A549 (cell line): ENCODE results near the gene POLR3G. TPM values are rescaled to one million over a fixed set of nuclear protein-coding genes. Genes with fewer than 3 reads are reported as not detected.

Source experiments
- ATAC-seq, 2 experiments: fragments of 200-7000 bp in 1 of 2; fragments of >200 bp in 1 of 2; cut with Nextera tagmentation in 1 of 2; cut with Tn5 transposase in 1 of 2; 3 replicates each; pipeline versions ENCODE4 v1.8.0 to v1.9.1; 2018 to 2020; ENCODE audit warnings: mild to moderate bottlenecking in 1 of 2, moderate library complexity in 1 of 2
- CTCF ChIA-PET: fragments of 300-600 bp; sonication (Branson Sonifier 250); formaldehyde crosslinking; extraction: SDS; loops from one replicate; lab custom pipeline; 2021; ENCODE audit warnings: antibody characterized with exemption, inconsistent platforms; lab: Yijun Ruan, JAX
- POLR2A ChIA-PET: fragments of 350-600 bp; formaldehyde crosslinking; extraction: SDS; loops from one replicate; lab custom pipeline; 2021; ENCODE audit warnings: antibody characterized with exemption, inconsistent platforms; lab: Yijun Ruan, JAX
- DNase-seq, 2 experiments: peaks; one replicate each; pipeline versions ENCODE4 v3.0.0 to v3.0.0-alpha.2; 2011 to 2016; ENCODE audit warnings: low read depth in 1 of 2, low spot score in 1 of 2
- FAIRE-seq: peaks from 2 replicates; lab custom pipeline; 2011; peaks lifted over from hg19 to GRCh38; lab: Jason Lieb, UNC
- H3K27ac ChIP-seq, 2 experiments: fragments of >200 bp; sonication (Bioruptor Twin); formaldehyde crosslinking; 3 replicates each; pipeline ENCODE4 v1.5.1; 2016 to 2017
- H3K4me1 ChIP-seq: fragments of >200 bp; sonication (Bioruptor Twin); formaldehyde crosslinking; 3 replicates; pipeline ENCODE4 v1.6.1; 2016
- H3K4me2 ChIP-seq: fragments of >200 bp; sonication (Bioruptor Twin); formaldehyde crosslinking; 3 replicates; pipeline ENCODE4 v1.6.1; 2016
- H3K4me3 ChIP-seq: fragments of >200 bp; sonication (Bioruptor Twin); formaldehyde crosslinking; 3 replicates; pipeline ENCODE4 v1.5.1; 2016
- H3K9me3 ChIP-seq: fragments of >200 bp; sonication (Bioruptor Twin); formaldehyde crosslinking; 3 replicates; pipeline ENCODE4 v1.6.1; 2016
- CBX2 ChIP-seq: fragments of 200-600 bp; sonication (generic); IDR thresholded peaks from 2 replicates; pipeline ENCODE4 v1.6.1; 2016; ENCODE audit warnings: low read depth, mild to moderate bottlenecking, borderline replicate concordance
- CTCF ChIP-seq: fragments of >200 bp; sonication (Bioruptor Twin); formaldehyde crosslinking; IDR thresholded peaks from 3 replicates; pipeline ENCODE4 v1.5.1; 2016
- EHF ChIP-seq: fragments of 250-450 bp; sonication (Bioruptor Pico); IDR thresholded peaks from 2 replicates; pipeline ENCODE4 v1.5.0; 2020; ENCODE audit warnings: mild to moderate bottlenecking
- EHMT2 ChIP-seq: fragments of 200-600 bp; sonication (generic); IDR thresholded peaks from 2 replicates; pipeline ENCODE4 v1.6.1; 2016; ENCODE audit warnings: antibody characterized with exemption, low read depth, mild to moderate bottlenecking, moderate library complexity
- FOSL2 ChIP-seq, 2 experiments: fragments of 450-650 bp in 1 of 2; fragments of >200 bp in 1 of 2; sonication (Bioruptor Twin) in 1 of 2; formaldehyde crosslinking; IDR thresholded peaks; 2 replicates each; pipeline versions ENCODE4 v1.5.0 to v1.6.1; 2016 to 2020; ENCODE audit warnings: mild to moderate bottlenecking in 1 of 2, moderate library complexity in 1 of 2
- HOXA7 ChIP-seq: fragments of 250-450 bp; sonication (Bioruptor Pico); IDR thresholded peaks from 2 replicates; pipeline ENCODE4 v1.5.0; 2020; ENCODE audit warnings: mild to moderate bottlenecking, moderate library complexity
- HOXB5 ChIP-seq: fragments of 250-450 bp; sonication (Bioruptor Pico); IDR thresholded peaks from 2 replicates; pipeline ENCODE4 v1.5.0; 2020; ENCODE audit warnings: mild to moderate bottlenecking, moderate library complexity
- JUN ChIP-seq, 2 experiments: fragments of >200 bp; sonication (Bioruptor Twin); formaldehyde crosslinking; IDR thresholded peaks; 2 replicates in 1 of 2; 3 replicates in 1 of 2; pipeline ENCODE4 v1.6.1; 2016 to 2017
- KDM1A ChIP-seq: fragments of 200-600 bp; sonication (generic); IDR thresholded peaks from 2 replicates; pipeline ENCODE4 v1.6.1; 2016; ENCODE audit warnings: low read depth, mild to moderate bottlenecking
- KDM5A ChIP-seq: fragments of 200-600 bp; sonication (generic); IDR thresholded peaks from 2 replicates; pipeline ENCODE4 v1.6.1; 2016; ENCODE audit warnings: antibody characterized with exemption, mild to moderate bottlenecking
- MAFK ChIP-seq: fragments of 450-650 bp; IDR thresholded peaks from 2 replicates; pipeline ENCODE4 v1.6.1; 2014; ENCODE audit not compliant: partially characterized antibody
- MYC ChIP-seq: IDR thresholded peaks from 2 replicates; pipeline ENCODE4 v1.6.1; 2012; ENCODE audit warnings: mild to moderate bottlenecking, inconsistent platforms, low read length, improper control_type of control experiment, borderline replicate concordance
- PHF8 ChIP-seq: fragments of 200-600 bp; sonication (generic); IDR thresholded peaks from 2 replicates; pipeline ENCODE4 v1.6.1; 2016; ENCODE audit warnings: low read depth, mild to moderate bottlenecking, antibody characterized with exemption, moderate library complexity, borderline replicate concordance
- POLR2A ChIP-seq: IDR thresholded peaks from 2 replicates; pipeline ENCODE4 v1.6.1; 2012; ENCODE audit warnings: mild to moderate bottlenecking, low read length
- RAD21 ChIP-seq, 2 experiments: fragments of >200 bp in 1 of 2; sonication (Bioruptor Twin) in 1 of 2; formaldehyde crosslinking in 1 of 2; IDR thresholded peaks in 1 of 2; conservative IDR thresholded peaks in 1 of 2; 2 replicates in 1 of 2; 3 replicates in 1 of 2; pipeline ENCODE4 v1.6.1; 2012 to 2018; ENCODE audit warnings: inconsistent platforms in 1 of 2
- RCOR1 ChIP-seq: fragments of 150-350 bp; IDR thresholded peaks from 2 replicates; pipeline ENCODE4 v1.6.1; 2014; ENCODE audit warnings: antibody characterized with exemption, low read length, low read depth
- SMC3 ChIP-seq: fragments of >200 bp; sonication (Bioruptor Twin); formaldehyde crosslinking; IDR thresholded peaks from 3 replicates; pipeline ENCODE4 v1.6.1; 2018; ENCODE audit warnings: inconsistent platforms
- ZNF302 ChIP-seq: fragments of 250-450 bp; sonication (Bioruptor Pico); IDR thresholded peaks from 2 replicates; pipeline ENCODE4 v1.9.0; 2021; ENCODE audit warnings: inconsistent platforms, mild to moderate bottlenecking, moderate library complexity
- WGBS: methylation state at CpG from one replicate; pipeline ENCODE4 v1.1.6; 2017; ENCODE audit errors: missing lambda C conversion rate; 5-methylcytosine and 5-hydroxymethylcytosine counted together
- polyA plus RNA-seq, 4 experiments: library from polyadenylated mRNA; depleted of rRNA in 3 of 4; stranded (reverse); fragments of >200 nt; fragmentation: RNase III in 1 of 4; extraction: RNeasy Plus Mini Kit Qiagen cat#74134 plus additional on column Dnase treatment in 1 of 4; gene quantifications; 2 replicates in 3 of 4; 3 replicates in 1 of 4; pipeline ENCODE4 v1.2.3, GENCODE V29; 2011 to 2017
- TF ChIP-seq, protein P1 (sequence below): fragments of 250-450 bp; sonication (Bioruptor Pico); IDR thresholded peaks from 2 replicates; pipeline ENCODE4 v1.5.0; 2020; ENCODE audit warnings: low read depth, mild to moderate bottlenecking, moderate library complexity
- TF ChIP-seq, protein P2 (sequence below): IDR thresholded peaks from 2 replicates; pipeline ENCODE4 v1.6.1; 2012

Gene POLR3G
- polyA plus RNA-seq, 2 of the 4 experiments (the other 2 are of a cell fraction) = 11.7 to 22.6 TPM

GRCh38 chr5:90529194-90529938 is 54.7 kb downstream of the POLR3G start, which contains the start of gene LYSMD3:
TSS of gene LYSMD3 (minus strand) at chr5:90529584. CDS start at chr5:90525289, 4,295 bp downstream.
- WGBS = under 1% methylated on average over 26 of the region's 64 CpGs
- ATAC-seq (peak; percentile 92 to 97), FAIRE-seq (no peak), DNase-seq (peak; percentile 89 to 97)
- Histone ChIP-seq H3K9me3 (no peaks in the 10 kb centered on the region), H3K4me1 (peaks cover 21% of the 10 kb centered on the region), H3K4me2 (peak within 1 kb of the TSS; percentile 87), H3K27ac (peak within 1 kb of the TSS; percentile 93), H3K4me3 (peak within 1 kb of the TSS; percentile 95)
- TF ChIP-seq RCOR1 (no peak), FOSL2 (IDR thresholded peaks at IDR 0.05) (no peak), FOSL2 (CRISPR knock-in tag; IDR thresholded peaks at IDR 0.05) (peak; percentile 69; the same call in 1 of the 2 replicates), SMC3 (no peak), CBX2 (no peak), PHF8 (peak; percentile 81), MAFK (no peak), JUN (IDR thresholded peaks at IDR 0.05) (peak; percentile 16 to 76; a peak in 2 of 5 replicates), KDM5A (no peak), POLR2A (peak; percentile 82), MYC (peak; percentile 62), CTCF (no peak)
- TF ChIP-seq, protein P1, sequence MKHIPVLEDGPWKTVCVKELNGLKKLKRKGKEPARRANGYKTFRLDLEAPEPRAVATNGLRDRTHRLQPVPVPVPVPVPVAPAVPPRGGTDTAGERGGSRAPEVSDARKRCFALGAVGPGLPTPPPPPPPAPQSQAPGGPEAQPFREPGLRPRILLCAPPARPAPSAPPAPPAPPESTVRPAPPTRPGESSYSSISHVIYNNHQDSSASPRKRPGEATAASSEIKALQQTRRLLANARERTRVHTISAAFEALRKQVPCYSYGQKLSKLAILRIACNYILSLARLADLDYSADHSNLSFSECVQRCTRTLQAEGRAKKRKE (CRISPR knock-in tag) = no peak
- TF ChIP-seq, protein P2, sequence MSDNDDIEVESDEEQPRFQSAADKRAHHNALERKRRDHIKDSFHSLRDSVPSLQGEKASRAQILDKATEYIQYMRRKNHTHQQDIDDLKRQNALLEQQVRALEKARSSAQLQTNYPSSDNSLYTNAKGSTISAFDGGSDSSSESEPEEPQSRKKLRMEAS = peak; percentile 56; the same call in 1 of the 2 replicates
- ChIA-PET CTCF (interaction anchor here (0.6 to 3.7 kb wide), 28 partner anchors 8 to 341 kb away, joined by 3 to 60 read pairs (median 4); partner anchors contain the start of gene ADGRV1), POLR2A (interaction anchor here (2.5 to 3.1 kb wide), 2 partner anchors 55 to 120 kb away, joined by 13 read pairs; partner anchors contain the start of genes CETN3, MBLAC2 and POLR3G)

GRCh38 chr5:90529939-90530677 is 55.4 kb downstream of the POLR3G start:
- no peaks in the 10 kb centered on the region for H3K9me3 ChIP-seq
- CTCF ChIA-PET = interaction anchor here (0.6 to 3.7 kb wide), 32 partner anchors 9 to 342 kb away, joined by 3 to 60 read pairs (median 4); partner anchors contain the start of gene ADGRV1
- DNase-seq (peak; percentile 78), FAIRE-seq (no peak), ATAC-seq (peak; percentile 82 to 85)
- 6% methylated on average over 13 of the region's 13 CpGs for WGBS
- peak overlapping the region; percentile 86 to 89 for H3K27ac ChIP-seq
- H3K4me3 ChIP-seq = peak overlapping the region; percentile 95
- POLR2A ChIA-PET = interaction anchor here (2.5 to 3.1 kb wide), 2 partner anchors 56 to 120 kb away, joined by 13 read pairs; partner anchors contain the start of genes CETN3, MBLAC2 and POLR3G
- TF ChIP-seq EHMT2 (no peak), CTCF (peak; percentile 89), HOXA7 (no peak), JUN (IDR thresholded peaks at IDR 0.05) (peak in 1 of 2 experiments; percentile 14; a peak in 1 of 5 replicates), PHF8 (no peak), EHF (CRISPR knock-in tag) (no peak), ZNF302 (CRISPR knock-in tag) (no peak), HOXB5 (CRISPR knock-in tag) (no peak), KDM5A (0 out of 2 replicates have a peak, but pooled peaks have one; percentile 49), KDM1A (no peak), RAD21 (conservative IDR thresholded peaks at IDR 0.05 in 1 of 2, IDR thresholded peaks at IDR 0.05 in 1 of 2) (peak; percentile 83 to 89), SMC3 (peak; percentile 66)
- H3K4me2 ChIP-seq = peak overlapping the region; percentile 71
- peaks cover 21% of the 10 kb centered on the region for H3K4me1 ChIP-seq
